Ascending aorta (tissue), 2 donors: ENCODE measurements around the gene GNAQ. TPM values are rescaled to one million over a fixed set of nuclear protein-coding genes. Genes with fewer than 3 reads are reported as not detected.

Experiments used
- DNase-seq, 2 donors: peaks; one replicate each; pipeline ENCODE4 v3.0.0-alpha.2; 2019; ENCODE audit warnings: low spot score in 2 of 2
- H3K27ac ChIP-seq, 2 donors: fragments of 200-600 bp; sonication (generic); one replicate each; pipeline ENCODE4 v1.5.1; 2016 to 2017; ENCODE audit warnings: mild to moderate bottlenecking in 1 of 2
- H3K27me3 ChIP-seq: fragments of 200-600 bp; sonication (generic); one replicate; pipeline ENCODE4 v1.5.1; 2017
- H3K36me3 ChIP-seq, 2 donors: fragments of 200-600 bp; sonication (generic); one replicate each; pipeline ENCODE4 v1.5.1; 2016
- H3K4me1 ChIP-seq, 2 donors: fragments of 200-600 bp; sonication (generic); one replicate each; pipeline ENCODE4 v1.5.1; 2016 to 2017; ENCODE audit warnings: mild to moderate bottlenecking in 1 of 2
- H3K4me3 ChIP-seq, 2 donors: fragments of 200-600 bp; sonication (generic); one replicate each; pipeline ENCODE4 v1.5.1; 2016 to 2017; ENCODE audit warnings: mild to moderate bottlenecking in 1 of 2
- H3K9me3 ChIP-seq, 2 donors: fragments of 200-600 bp; sonication (generic); one replicate each; pipeline ENCODE4 v1.5.1; 2016
- intact Hi-C: fragments of 100-400 bp; cut with DNase I; formaldehyde crosslinking; loops from one replicate; pipeline ENCODE4 v1.15.1; 2023
- total RNA-seq: library from RNA; depleted of rRNA; stranded (reverse); fragments of >200 nt; gene quantifications from one replicate; pipeline ENCODE4 v1.1.0, GENCODE V29; 2016
- TF ChIP-seq, protein P1 (sequence below), 3 experiments: fragments of 200-600 bp in 2 of 3; fragments of 450-650 bp in 1 of 3; sonication (generic) in 2 of 3; IDR thresholded peaks; one replicate each; pipeline ENCODE4 v1.5.1; 2016 to 2019; ENCODE audit warnings: antibody characterized with exemption in 3 of 3, mild to moderate bottlenecking in 1 of 3, moderate library complexity in 1 of 3

Gene GNAQ
- total RNA-seq, 1 donor from 2014 or later, result 29.2 TPM

DNA sequence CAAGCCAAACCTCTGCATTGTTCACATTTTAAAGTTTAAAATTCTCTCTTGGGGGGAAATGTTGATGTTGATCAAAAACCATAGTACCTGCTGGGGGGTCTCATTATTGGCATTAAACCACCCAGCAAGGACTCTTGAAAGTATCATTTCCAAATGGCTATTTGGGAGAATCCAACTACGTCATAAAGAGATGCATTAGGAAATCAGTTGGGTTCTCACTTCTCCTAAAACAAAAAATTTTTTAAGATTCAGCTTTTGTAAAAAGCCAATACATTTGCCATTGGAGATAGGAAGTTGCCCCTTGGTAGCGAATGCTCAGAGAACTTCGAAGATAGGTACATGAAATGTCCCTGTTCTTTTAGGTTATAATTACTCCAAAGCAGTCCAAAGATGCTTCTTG is 96.4 kb downstream of the GNAQ start:
- no peaks in the 10 kb centered on the region for H3K9me3 ChIP-seq
- no peak for DNase-seq
- H3K27me3 ChIP-seq, result no peaks in the 10 kb centered on the region
- intact Hi-C loops, result no loop called here
- no peak overlapping the region for H3K27ac ChIP-seq
- H3K4me1 ChIP-seq, result peaks cover 0 to 29% of the 10 kb centered on the region in 2 donors
- TF ChIP-seq, protein P1, sequence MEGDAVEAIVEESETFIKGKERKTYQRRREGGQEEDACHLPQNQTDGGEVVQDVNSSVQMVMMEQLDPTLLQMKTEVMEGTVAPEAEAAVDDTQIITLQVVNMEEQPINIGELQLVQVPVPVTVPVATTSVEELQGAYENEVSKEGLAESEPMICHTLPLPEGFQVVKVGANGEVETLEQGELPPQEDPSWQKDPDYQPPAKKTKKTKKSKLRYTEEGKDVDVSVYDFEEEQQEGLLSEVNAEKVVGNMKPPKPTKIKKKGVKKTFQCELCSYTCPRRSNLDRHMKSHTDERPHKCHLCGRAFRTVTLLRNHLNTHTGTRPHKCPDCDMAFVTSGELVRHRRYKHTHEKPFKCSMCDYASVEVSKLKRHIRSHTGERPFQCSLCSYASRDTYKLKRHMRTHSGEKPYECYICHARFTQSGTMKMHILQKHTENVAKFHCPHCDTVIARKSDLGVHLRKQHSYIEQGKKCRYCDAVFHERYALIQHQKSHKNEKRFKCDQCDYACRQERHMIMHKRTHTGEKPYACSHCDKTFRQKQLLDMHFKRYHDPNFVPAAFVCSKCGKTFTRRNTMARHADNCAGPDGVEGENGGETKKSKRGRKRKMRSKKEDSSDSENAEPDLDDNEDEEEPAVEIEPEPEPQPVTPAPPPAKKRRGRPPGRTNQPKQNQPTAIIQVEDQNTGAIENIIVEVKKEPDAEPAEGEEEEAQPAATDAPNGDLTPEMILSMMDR (IDR thresholded peaks at IDR 0.05), result no peak
- H3K4me3 ChIP-seq, result no peak overlapping the region
- H3K36me3 ChIP-seq, result no peaks in the 10 kb centered on the region

DNA sequence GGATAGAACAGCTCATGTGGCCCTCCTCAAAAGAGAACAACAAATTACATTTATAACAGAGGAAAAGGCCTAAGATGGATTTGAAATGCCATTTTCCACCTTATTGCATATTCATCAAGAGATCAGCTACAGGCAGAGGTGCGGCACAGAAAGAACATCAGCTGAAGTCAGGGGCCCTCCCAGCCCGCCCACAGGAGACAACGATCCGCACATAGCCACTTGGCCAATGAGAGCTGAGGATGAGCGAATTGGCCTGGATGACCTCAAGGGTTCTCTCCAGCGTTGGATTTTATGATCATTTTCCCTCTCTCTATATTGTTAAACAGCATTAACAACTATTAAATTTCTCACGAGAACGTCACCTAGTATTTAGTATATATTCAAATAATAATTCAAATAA is 97.6 kb downstream of the GNAQ start:
- DNase-seq, result no peak

DNA sequence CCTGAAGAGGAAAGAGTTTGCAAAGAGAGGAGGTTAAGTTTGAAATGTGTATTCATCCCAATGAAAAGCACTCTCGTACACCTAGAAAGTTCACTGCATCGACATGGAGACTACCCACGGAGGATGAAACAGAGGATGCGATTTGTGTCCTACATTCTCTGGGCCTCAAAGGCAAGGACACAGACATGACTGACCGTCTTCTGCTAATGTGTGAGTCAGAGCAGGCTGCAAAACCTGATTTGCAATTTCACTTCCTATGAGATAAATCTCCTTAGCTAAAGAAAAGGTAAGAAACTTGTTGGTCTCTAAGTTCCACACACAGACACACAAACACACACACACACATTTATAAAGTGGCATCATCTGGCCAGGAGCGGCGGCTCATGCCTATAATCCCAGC is 98.6 kb downstream of the GNAQ start:
- H3K27me3 ChIP-seq, result no peaks in the 10 kb centered on the region
- TF ChIP-seq, protein P1 (IDR thresholded peaks at IDR 0.05), result no peak
- peaks cover 0 to 15% of the 10 kb centered on the region in 2 donors for H3K4me1 ChIP-seq
- H3K36me3 ChIP-seq, result no peaks in the 10 kb centered on the region
- no peaks in the 10 kb centered on the region for H3K9me3 ChIP-seq
- no peak overlapping the region for H3K4me3 ChIP-seq
- no peak for DNase-seq
- H3K27ac ChIP-seq, result no peak overlapping the region
- intact Hi-C loops, result no loop called here

More for the DNA sequence above, 97.6 kb downstream of the GNAQ start:
- Histone ChIP-seq H3K4me1 (peaks cover 0 to 22% of the 10 kb centered on the region in 2 donors), H3K27ac (no peak overlapping the region), H3K9me3 (no peaks in the 10 kb centered on the region), H3K4me3 (no peak overlapping the region), H3K27me3 (no peaks in the 10 kb centered on the region), H3K36me3 (no peaks in the 10 kb centered on the region)
- TF ChIP-seq, protein P1 (IDR thresholded peaks at IDR 0.05), result no peak
- intact Hi-C loops, result no loop called here

DNA sequence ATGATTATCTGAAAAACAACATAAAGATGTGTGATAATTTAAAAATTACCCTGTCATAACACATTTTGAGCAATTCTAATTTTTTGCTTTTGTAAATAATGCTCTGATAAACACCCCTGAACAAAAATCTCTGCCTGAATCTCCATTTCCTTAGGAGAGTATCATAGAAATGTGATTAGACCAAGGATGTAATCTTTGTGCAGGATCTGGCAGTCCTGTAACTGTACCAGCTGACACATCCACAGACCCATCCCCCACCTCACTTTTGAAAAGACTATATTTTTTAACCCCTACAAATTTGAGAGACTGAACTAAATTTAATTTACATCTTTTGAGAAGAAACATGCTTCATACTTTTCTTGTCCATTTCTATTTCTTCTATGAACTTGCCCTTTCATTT is 101.7 kb downstream of the GNAQ start:
- Histone ChIP-seq H3K4me3 (no peak overlapping the region), H3K27me3 (no peaks in the 10 kb centered on the region), H3K27ac (no peak overlapping the region), H3K9me3 (no peaks in the 10 kb centered on the region), H3K4me1 (peaks cover 7 to 36% of the 10 kb centered on the region in 2 donors), H3K36me3 (no peaks in the 10 kb centered on the region)
- TF ChIP-seq, protein P1 (IDR thresholded peaks at IDR 0.05), result no peak
- no peak for DNase-seq
- intact Hi-C loops, result loop anchor here (5.0 kb wide), 1 partner anchor 43 kb away; no protein-coding TSS in a partner anchor

DNA sequence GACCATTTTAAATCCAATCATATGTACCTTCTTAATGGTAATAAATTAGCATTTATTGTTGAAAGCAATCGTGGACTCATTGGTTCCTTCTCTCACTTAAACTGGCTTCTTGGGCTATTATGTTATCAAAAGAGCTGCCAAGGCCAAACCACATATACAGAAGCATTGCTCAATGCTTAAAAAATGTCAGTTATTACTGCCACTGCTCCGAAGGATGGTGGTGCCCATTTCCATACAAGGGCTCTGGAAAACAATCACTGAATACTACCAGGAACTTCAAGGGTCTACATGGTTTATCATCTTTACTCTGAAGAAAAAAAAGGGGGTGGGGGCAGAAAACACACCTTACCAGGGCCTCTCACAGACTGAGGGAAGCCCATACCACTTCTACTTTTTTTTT is 104.3 kb downstream of the GNAQ start:
- no peak for DNase-seq
- Histone ChIP-seq H3K4me3 (no peak overlapping the region), H3K4me1 (peaks cover 7 to 31% of the 10 kb centered on the region in 2 donors), H3K9me3 (no peaks in the 10 kb centered on the region), H3K36me3 (no peaks in the 10 kb centered on the region), H3K27me3 (no peaks in the 10 kb centered on the region), H3K27ac (peak overlapping the region; percentile 59 to 65)
- TF ChIP-seq, protein P1 (IDR thresholded peaks at IDR 0.05), result no peak
- intact Hi-C loops, result loop anchor here (5.0 kb wide), 1 partner anchor 40 kb away; no protein-coding TSS in a partner anchor
